ENCODE data around the gene CANT1.

Gene CANT1

GRCh38 chr17:79006046-79006445 is 3.5 kb downstream of the CANT1 start:
- TF ChIP-seq POLR2AphosphoS5 (IDR thresholded peaks at IDR 0.05; ENCODE audit: low read depth, low read length) (no peak), SIN3A (IDR thresholded peaks at IDR 0.05; ENCODE audit: borderline replicate concordance, insufficient read depth, low read length) (no peak), FOXP2 (optimal IDR thresholded peaks at IDR 0.05; ENCODE audit: borderline replicate concordance, extremely low read depth, extremely low read length, insufficient read depth) (no peak), TAF1 (IDR thresholded peaks at IDR 0.05; ENCODE audit: borderline replicate concordance, insufficient read depth, low read length) (no peak), REST (IDR thresholded peaks at IDR 0.05; ENCODE audit: insufficient read depth in 1 of 2, low read depth in 2 of 2, low read length in 2 of 2) (no peak)

GRCh38 chr17:79005063-79005861 is 4.3 kb downstream of the CANT1 start:
- TF ChIP-seq POLR2AphosphoS5 (IDR thresholded peaks at IDR 0.05; ENCODE audit: low read depth, low read length) (no peak), FOXP2 (optimal IDR thresholded peaks at IDR 0.05; ENCODE audit: borderline replicate concordance, extremely low read depth, extremely low read length, insufficient read depth) (no peak), TAF1 (IDR thresholded peaks at IDR 0.05; ENCODE audit: borderline replicate concordance, insufficient read depth, low read length) (no peak), SIN3A (IDR thresholded peaks at IDR 0.05; ENCODE audit: borderline replicate concordance, insufficient read depth, low read length) (no peak), REST (IDR thresholded peaks at IDR 0.05; ENCODE audit: insufficient read depth in 1 of 2, low read depth in 2 of 2, low read length in 2 of 2) (no peak)

GRCh38 chr17:79003661-79004411 is 5.7 kb downstream of the CANT1 start:
- no peak for TF ChIP-seq REST (IDR thresholded peaks at IDR 0.05; ENCODE audit: insufficient read depth in 1 of 2, low read depth in 2 of 2, low read length in 2 of 2)
- no peak for TF ChIP-seq SIN3A (IDR thresholded peaks at IDR 0.05; ENCODE audit: borderline replicate concordance, insufficient read depth, low read length)
- no peak for TF ChIP-seq FOXP2 (optimal IDR thresholded peaks at IDR 0.05; ENCODE audit: borderline replicate concordance, extremely low read depth, extremely low read length, insufficient read depth)

- TF ChIP-seq POLR2AphosphoS5 (IDR thresholded peaks at IDR 0.05; ENCODE audit: low read depth, low read length) (no peak), TAF1 (IDR thresholded peaks at IDR 0.05; ENCODE audit: borderline replicate concordance, insufficient read depth, low read length) (no peak), FOXP2 (optimal IDR thresholded peaks at IDR 0.05; ENCODE audit: borderline replicate concordance, extremely low read depth, extremely low read length, insufficient read depth) (no peak), SIN3A (IDR thresholded peaks at IDR 0.05; ENCODE audit: borderline replicate concordance, insufficient read depth, low read length) (no peak), REST (IDR thresholded peaks at IDR 0.05; ENCODE audit: insufficient read depth in 1 of 2, low read depth in 2 of 2, low read length in 2 of 2) (no peak)
Observed at GRCh38 chr17:79002796-79003593, 6.6 kb downstream of the CANT1 start.
